ENCODE data around the gene BBS5.

- TF ChIP-seq POLR2A (IDR thresholded peaks at IDR 0.05; ENCODE audit: low read depth, low read length) = no peak
- no peak for TF ChIP-seq POLR2AphosphoS5 (IDR thresholded peaks at IDR 0.05; ENCODE audit: low read depth, low read length)
These were observed 41.6 kb downstream of the BBS5 start for GRCh38 chr2:169520896-169521295.

Data from GM12892 (cell line).